AG04450 (cell line): ENCODE data around the gene SLC35D2. TPM values are rescaled to one million over a fixed set of nuclear protein-coding genes. Genes with fewer than 3 reads are reported as not detected.

ENCODE experiments used
- CTCF ChIA-PET: fragments of 300-600, 350-600 bp; formaldehyde crosslinking; extraction: SDS; loops from one replicate; lab custom pipeline; 2022; ENCODE audit warnings: antibody characterized with exemption, inconsistent platforms; lab: Charles Lee
- POLR2A ChIA-PET: fragments of 350-600 bp; formaldehyde crosslinking; extraction: SDS; loops from one replicate; lab custom pipeline; 2021; ENCODE audit warnings: antibody characterized with exemption, inconsistent platforms; lab: Yijun Ruan, JAX
- DNase-seq: peaks from one replicate; pipeline ENCODE4 v3.0.0-alpha.2; 2011; ENCODE audit warnings: low read depth, low spot score
- H3K27ac ChIP-seq: one replicate; pipeline ENCODE4 v1.5.1; 2012; ENCODE audit warnings: low read depth, low read length, control low read depth
- H3K27me3 ChIP-seq: one replicate; pipeline ENCODE4 v1.6.0; 2012; ENCODE audit warnings: low read length; ENCODE audit not compliant: control insufficient read depth, insufficient read depth
- H3K4me3 ChIP-seq: 2 replicates; pipeline ENCODE4 v1.5.1; 2011; ENCODE audit warnings: mild to moderate bottlenecking, low read depth, low read length, control low read depth
- H3K9me3 ChIP-seq: 2 replicates; pipeline ENCODE4 v1.5.1; 2012; ENCODE audit warnings: low read length; ENCODE audit not compliant: control insufficient read depth, insufficient read depth
- CTCF ChIP-seq: IDR thresholded peaks from 2 replicates; pipeline ENCODE4 v1.5.1; 2011; ENCODE audit warnings: low read depth, low read length, control low read depth, inconsistent platforms
- polyA plus RNA-seq: library from polyadenylated mRNA; depleted of rRNA; stranded (reverse); fragments of >200 nt; gene quantifications from 2 replicates; pipeline ENCODE4 v1.2.3, GENCODE V29; 2011

SLC35D2 gene
- polyA plus RNA-seq, 1 experiment: 24.1 TPM

- no peaks in the 10 kb centered on the region for H3K27me3 ChIP-seq
- CTCF ChIA-PET: interaction anchor here (0.6 to 1.2 kb wide), 2 partner anchors 267 to 268 kb away, joined by 4 read pairs; no protein-coding TSS in a partner anchor
- H3K4me3 ChIP-seq: no peak overlapping the region
- DNase-seq: no peak
- POLR2A ChIA-PET: interaction anchor here (0.7 kb wide), 1 partner anchor 9 kb away, joined by 5 read pairs; no protein-coding TSS in a partner anchor
- no peak overlapping the region for H3K27ac ChIP-seq
- H3K9me3 ChIP-seq: no peaks in the 10 kb centered on the region
- TF ChIP-seq CTCF: no peak
These were observed 1.3 kb downstream of the SLC35D2 start for GRCh38 chr9:96382175-96382574.

GRCh38 chr9:96381696-96382095 is 1.8 kb downstream of the SLC35D2 start:
- no peak for DNase-seq
- Histone ChIP-seq H3K9me3 (no peaks in the 10 kb centered on the region), H3K27ac (no peak overlapping the region), H3K4me3 (no peak overlapping the region), H3K27me3 (no peaks in the 10 kb centered on the region)
- CTCF ChIA-PET: interaction anchor here (0.6 kb wide), 1 partner anchor 267 kb away, joined by 4 read pairs; no protein-coding TSS in a partner anchor
- POLR2A ChIA-PET: no interaction called here
- TF ChIP-seq CTCF: no peak

- Histone ChIP-seq H3K27me3 (no peaks in the 10 kb centered on the region), H3K9me3 (no peaks in the 10 kb centered on the region), H3K27ac (no peak overlapping the region), H3K4me3 (no peak overlapping the region)
- POLR2A ChIA-PET: no interaction called here
- TF ChIP-seq CTCF: no peak
- CTCF ChIA-PET: interaction anchor here (0.6 kb wide), 1 partner anchor 14 kb away, joined by 3 read pairs; no protein-coding TSS in a partner anchor
- DNase-seq: no peak
These were observed 2.4 kb downstream of the SLC35D2 start for GRCh38 chr9:96381125-96381524.

- CTCF ChIA-PET: interaction anchor here (0.7 to 1.1 kb wide), 2 partner anchors 52 to 287 kb away, joined by 3 read pairs; no protein-coding TSS in a partner anchor
- no peaks in the 10 kb centered on the region for H3K9me3 ChIP-seq
- no peak for TF ChIP-seq CTCF
- DNase-seq: peak; percentile 62
- POLR2A ChIA-PET: interaction anchor here (0.7 to 1.1 kb wide), 2 partner anchors 20 to 40 kb away, joined by 3 read pairs; no protein-coding TSS in a partner anchor
- no peaks in the 10 kb centered on the region for H3K27me3 ChIP-seq
- no peak overlapping the region for H3K27ac ChIP-seq
- no peak overlapping the region for H3K4me3 ChIP-seq
These were observed 4.0 kb downstream of the SLC35D2 start for GRCh38 chr9:96379461-96379860.

GRCh38 chr9:96378187-96378586 is 5.3 kb downstream of the SLC35D2 start:
- POLR2A ChIA-PET: no interaction called here

More at GRCh38 chr9:96378187-96378586, 5.3 kb downstream of the SLC35D2 start:
- DNase-seq: no peak
- Histone ChIP-seq H3K27me3 (no peaks in the 10 kb centered on the region), H3K9me3 (no peaks in the 10 kb centered on the region), H3K27ac (no peak overlapping the region), H3K4me3 (no peak overlapping the region)
- CTCF ChIA-PET: interaction anchor here (0.6 kb wide), 1 partner anchor 75 kb away, joined by 3 read pairs; no protein-coding TSS in a partner anchor
- no peak for TF ChIP-seq CTCF
